H54 (cell line): ENCODE results near the gene DCPS.
"Not testable (repeated sequence)": the region's sequence is repeated elsewhere in the genome, so short reads cannot be mapped to it uniquely, and the experiment has no call there.

Experiments used
- DNase-seq: peaks from one replicate; pipeline ENCODE4 v3.0.0; 2011; ENCODE audit warnings: low spot score, mixed read lengths; ENCODE audit not compliant: insufficient read length
- FAIRE-seq: peaks from 3 replicates; lab custom pipeline; 2011; peaks lifted over from hg19 to GRCh38; lab: Jason Lieb, UNC
- POLR2A ChIP-seq: IDR thresholded peaks from 2 replicates; pipeline ENCODE4 v1.6.1; 2011; ENCODE audit warnings: low read depth, mild to moderate bottlenecking, low read length

The DCPS gene

DNA sequence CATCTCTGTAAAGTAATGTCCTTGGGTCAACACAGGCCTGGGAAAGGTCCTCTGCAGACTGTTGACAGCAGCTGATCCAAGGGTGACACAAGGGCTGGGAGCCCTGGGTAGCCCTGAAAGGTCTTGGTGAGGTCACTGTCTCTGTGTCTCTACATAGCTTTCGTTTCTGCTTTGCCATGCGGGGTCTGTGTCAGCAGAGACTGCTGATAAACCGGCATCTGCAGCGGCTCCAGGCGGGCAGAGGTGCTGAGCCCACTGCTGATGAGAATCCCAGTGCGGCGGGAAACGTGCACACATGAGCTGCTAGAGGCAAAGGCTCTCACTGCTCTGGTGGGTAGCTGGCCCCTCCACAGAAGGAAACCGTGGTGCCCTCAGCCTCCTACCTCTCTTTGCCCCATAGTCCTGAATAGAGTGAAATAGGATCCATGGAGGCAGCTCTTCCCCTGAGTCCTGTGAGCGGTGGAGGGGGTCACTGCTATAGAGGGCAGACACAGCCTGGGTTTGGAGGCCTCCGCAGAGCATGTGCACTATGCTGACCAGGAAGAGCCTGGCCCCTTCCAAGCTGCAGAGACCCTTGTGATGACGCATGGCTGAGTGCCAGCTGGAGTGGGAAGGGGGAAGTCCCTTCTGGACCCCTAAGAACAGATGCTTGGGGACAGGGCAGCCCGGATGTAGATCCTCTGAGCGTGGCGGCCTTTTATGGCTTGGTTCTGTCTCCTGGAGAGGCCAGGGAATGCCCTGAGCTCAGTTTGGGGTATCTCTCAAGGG lies 33.8 kb downstream of the DCPS start:
- no peak for TF ChIP-seq POLR2A
- no peak for FAIRE-seq

DNA sequence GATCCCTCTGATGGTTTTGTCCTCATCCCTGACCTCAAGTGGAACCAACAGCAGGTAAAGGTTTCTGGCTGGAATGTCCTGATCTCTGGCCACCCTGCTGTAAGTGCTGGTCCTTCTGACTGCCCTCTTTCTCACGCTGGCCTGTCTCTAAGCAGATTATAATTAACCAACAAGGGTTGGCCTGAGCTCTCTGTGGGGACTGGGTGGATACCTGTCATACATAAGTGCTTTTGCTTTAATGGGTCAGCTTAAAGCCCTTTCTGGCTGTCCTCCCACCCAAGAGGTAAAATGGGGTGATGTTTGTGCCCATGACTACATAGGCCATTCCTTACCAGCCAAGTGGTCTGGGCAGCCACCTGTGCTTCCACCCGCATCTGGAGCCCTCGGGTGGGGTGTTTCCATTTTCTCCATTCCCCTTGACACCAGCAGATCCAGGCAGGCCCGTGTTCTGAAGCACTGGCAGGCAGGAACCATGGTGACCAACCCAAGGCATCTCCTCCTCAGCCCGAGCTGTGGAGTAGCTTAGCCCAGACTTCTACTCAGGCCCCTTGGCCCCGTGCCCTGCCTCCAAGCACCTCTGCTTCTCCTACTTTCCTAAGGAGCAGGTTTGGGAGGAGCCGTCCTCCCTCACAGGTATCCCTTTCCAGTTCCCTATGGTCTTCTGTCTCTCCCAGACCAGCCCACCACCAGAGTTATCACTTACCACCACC lies 34.6 kb downstream of the DCPS start:
- DNase-seq: no peak
- FAIRE-seq: no peak
- no peak for TF ChIP-seq POLR2A

More for the DNA sequence above, 33.8 kb downstream of the DCPS start:
- no peak for DNase-seq

DNA sequence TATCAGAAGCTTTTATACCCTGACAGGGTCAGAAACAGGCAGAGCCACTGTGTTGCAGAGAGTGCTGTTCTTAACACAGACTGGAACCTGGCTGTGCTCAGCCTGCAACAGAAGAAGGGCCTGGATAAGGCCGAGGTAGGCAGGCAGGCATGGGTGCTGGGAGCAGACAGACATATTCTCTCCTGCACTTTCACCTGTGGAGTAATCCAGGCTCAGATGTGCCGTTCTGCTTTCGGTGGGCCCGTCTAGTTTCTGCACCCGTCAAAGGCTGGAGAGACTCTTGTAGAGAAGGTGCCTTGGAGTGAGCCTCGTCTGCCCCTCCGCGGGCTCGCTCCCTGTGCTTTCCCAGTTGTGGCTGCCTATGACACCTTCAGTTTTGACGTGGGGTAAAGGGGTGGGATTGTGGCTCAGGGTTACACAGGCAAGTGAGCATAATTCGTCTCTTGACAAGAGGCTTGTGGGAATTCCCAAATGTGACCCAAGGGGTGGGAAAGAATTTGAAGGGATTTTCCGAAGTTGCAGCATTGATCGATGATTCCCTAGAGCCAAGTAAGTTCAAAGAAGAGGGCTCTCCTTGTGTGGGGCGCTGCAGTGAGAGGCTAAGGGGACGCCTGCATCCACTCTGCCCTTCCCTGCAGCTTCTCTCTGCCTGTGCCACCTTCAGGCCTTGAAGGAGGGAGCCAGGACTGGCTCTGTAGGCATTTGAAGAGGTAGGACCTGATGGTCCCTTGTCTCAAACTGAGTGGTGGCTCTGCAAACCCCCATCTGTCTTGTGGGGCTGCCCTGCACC lies 35.4 kb downstream of the DCPS start:
- DNase-seq (no peak), FAIRE-seq (no peak)

DNA sequence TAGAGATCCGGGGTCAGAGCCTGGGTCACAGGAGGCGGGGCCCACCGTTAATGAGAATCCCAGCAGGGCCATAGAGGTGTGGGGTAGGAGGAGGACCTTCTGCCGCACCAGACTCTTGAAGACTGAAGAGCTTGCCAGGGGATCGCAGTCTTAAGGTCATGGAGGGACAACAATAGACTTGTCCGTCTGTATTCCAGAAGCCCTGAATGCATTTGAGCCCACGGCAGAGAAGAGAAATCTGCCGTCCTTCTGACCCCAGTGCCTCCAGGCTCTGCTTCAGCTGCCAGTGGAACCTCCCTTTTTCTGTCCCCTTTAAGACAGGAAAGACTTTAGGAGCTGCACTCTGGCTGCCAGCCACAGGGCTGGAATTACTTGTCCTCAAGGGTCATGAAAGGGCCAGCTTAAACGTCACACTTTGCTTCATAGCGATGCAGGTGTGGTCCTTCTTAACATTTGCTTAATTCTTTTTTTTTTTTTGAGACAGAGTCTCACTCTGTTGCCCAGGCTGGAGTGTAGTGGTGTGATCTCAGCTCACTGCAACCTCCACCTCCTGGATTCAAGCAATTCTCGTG lies 36.1 kb downstream of the DCPS start:
- FAIRE-seq (no peak), DNase-seq (no peak)
- TF ChIP-seq POLR2A: no peak

More for the DNA sequence above, 35.4 kb downstream of the DCPS start:
- no peak for TF ChIP-seq POLR2A

DNA sequence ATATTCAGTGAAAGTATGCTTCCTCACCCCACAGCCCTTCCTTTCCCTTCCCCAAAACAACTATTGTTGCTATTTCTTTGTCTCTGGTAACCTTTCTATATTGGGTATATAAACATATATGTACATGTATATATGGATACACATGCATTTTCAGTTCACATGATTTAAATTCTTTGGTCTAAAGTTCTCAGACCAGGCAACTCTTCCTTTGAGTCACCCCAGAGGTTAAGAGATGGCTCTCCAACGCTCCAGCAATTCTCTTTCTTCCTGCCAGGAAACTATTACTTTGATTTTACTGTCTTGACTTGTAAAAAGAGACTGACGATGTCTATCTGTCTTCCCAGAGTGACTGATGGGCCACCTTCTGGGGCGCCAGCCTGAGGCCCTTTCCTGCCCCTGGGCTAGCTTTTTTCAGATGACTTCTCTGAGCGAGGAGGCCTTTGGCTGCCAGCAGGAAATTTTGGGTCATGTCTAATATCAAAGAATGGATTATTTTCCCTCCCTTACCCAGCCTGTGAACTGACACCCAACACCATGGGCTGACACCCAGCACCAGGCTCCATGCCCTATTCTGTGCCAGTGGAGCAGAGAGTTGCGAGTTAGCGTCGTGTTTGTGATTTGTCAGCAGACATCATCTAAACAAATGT lies 37.2 kb downstream of the DCPS start:
- FAIRE-seq: no peak
- TF ChIP-seq POLR2A: no peak
- DNase-seq: no peak

DNA sequence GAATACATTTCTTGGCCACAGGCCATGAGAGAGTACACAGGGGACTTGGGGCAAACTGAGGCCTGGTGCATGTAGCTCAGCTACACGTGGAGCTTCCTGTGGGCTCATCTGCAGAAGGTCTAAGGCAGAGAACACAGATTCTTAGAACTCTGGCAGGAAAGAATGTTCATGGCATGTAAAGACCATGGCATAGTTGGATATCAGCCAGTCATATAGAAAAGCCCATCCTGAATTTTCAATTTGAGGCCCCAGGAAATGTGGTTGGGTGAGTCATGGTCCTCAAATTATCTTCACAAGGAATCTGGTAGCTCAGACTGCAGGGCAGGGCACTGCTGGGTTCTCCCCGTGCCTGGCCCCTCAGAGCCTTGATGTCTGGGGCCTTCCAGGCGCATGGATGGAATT lies 37.9 kb downstream of the DCPS start:
- no peak for TF ChIP-seq POLR2A
- DNase-seq: peak; percentile 33
- FAIRE-seq: peak; percentile 84

DNA sequence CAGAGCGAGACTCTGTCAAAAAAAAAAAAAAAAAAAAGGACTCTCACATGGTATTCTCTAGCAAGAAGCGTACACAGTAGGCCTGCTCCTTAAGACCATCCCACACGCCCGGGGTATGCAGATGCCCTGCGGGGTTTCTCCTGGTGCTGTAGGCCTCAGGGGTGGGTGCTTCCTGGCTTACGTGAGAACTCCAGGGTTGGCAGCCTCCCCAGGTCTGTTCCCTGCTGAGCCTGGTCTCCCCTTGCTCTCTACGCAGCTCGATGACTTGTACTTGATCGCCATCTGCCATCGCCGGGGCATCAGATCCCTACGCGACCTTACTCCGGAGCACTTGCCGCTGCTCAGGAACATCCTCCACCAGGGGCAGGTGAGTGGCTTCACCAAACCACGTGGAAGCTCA lies 39.2 kb downstream of the DCPS start:
- DNase-seq (no peak), FAIRE-seq (no peak)
- TF ChIP-seq POLR2A: no peak

DNA sequence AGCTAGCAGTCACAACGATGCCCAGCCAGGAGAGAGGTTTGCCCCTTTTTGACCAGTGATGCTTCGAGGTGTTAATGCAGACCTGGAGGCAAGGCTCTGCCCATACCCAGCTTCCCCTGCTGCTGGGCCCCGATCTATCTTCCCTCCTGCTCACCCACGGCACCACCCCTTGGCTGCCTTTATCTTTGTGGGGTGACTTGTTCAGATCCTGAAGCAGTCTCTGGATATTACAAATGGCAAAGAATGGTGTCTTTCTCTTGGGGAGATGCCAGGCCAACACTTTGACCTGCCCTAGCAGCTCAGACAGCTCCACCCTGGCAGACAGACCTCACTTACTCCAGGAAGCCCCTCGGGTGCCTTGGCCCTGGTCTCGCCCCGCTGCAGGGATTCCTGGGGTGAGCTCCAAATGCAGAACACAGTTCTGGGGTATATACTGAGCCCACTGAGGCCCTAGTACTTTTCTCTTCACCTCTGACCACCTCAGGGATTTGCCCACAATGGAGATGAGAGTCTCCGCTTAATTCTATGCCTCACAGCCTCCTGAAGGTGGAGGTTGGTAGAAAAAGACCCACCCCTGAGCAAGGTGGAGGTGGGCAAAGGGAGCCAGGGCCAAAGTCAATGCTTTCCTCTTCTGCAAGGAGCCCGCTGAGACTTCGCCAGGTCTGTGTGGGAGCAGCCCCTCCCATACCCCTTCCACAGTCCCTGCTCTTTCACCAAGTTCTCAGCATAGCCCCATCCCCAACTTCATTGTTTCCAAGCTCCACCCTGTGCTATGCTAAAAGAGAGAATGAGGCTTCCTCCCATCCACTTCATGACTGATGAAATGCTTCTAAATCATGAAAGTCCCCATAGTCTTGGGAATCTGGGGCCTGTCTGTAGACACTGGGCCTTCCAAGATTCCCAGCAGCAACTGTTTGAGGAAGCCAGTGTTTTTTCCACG lies 40.6 kb downstream of the DCPS start:
- TF ChIP-seq POLR2A: no peak
- FAIRE-seq (no peak), DNase-seq (no peak)

DNA sequence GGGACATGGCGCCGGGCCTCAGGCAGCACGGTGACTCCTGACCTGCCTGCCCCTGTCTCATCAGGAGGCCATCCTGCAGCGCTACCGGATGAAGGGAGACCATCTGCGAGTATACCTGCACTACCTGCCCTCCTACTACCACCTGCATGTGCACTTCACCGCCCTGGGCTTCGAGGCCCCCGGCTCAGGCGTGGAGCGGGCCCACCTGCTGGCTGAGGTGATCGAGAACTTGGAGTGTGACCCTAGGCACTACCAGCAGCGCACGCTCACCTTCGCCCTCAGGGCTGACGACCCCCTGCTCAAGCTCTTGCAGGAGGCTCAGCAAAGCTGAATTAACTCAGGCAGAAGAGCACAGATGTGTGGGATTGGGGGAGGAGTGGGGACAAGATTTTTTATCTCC lies 41.4 kb downstream of the DCPS start:
- no peak for TF ChIP-seq POLR2A
- FAIRE-seq (no peak), DNase-seq (no peak)

DNA sequence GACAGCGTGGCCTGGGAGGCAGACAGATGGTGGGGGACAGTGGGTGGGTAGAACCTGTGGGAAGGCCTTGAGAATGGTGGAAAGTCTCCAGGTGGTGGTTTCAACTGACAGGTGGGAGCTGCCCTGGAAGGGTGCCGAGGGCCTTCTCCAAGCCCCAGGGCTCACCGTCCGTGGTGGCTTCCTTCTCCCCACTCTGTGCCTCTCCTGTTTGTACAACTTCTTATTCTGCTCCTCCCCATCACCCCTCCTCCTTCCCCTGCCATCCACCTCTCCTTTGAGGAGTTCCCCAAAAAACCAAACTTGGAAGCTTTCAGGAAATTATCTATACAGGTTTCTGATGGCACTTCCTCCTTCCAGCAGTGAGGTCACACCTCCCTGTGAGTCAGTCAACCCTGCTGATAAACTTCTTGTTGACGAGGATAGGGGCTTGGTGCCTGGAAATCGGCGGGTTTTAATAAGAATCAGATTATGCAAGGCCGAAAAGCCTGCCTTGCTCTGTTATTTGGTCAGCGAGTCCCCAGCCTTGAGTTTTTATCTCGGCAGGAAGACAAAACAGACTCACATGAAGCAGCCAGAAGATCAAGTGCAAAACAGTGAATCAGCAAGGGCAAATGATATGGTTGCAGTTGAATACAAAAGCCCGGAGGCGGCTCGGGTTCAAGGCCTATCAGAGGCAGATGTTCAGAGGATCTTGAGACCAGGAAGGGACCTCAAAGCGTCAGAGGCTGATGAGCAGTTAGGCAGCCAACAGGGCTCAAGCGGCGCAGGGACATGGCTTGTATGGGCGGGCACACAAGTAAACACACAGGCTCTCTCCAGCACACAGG lies 42.1 kb downstream of the DCPS start:
- DNase-seq: no peak
- TF ChIP-seq POLR2A: no peak
- FAIRE-seq: no peak

DNA sequence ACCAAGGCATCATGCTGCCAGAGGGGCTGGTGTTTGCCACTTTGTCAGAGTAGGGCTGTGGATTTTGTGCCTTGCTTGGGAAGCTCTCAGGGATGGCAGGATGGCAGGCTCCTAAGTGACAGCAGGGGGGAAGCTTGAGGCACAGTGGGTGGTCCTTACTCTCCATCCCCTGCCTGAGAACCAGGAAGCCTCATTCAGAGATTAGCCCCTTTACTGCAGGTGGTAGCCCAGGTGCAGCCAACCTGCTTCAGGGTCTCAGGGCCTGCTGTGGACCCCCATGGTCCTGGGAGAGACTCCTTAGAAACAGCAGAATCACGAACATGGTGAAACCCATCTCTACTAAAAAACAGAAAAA lies 42.7 kb downstream of the DCPS start:
- no peak for TF ChIP-seq POLR2A
- DNase-seq: no peak
- no peak for FAIRE-seq

DNA sequence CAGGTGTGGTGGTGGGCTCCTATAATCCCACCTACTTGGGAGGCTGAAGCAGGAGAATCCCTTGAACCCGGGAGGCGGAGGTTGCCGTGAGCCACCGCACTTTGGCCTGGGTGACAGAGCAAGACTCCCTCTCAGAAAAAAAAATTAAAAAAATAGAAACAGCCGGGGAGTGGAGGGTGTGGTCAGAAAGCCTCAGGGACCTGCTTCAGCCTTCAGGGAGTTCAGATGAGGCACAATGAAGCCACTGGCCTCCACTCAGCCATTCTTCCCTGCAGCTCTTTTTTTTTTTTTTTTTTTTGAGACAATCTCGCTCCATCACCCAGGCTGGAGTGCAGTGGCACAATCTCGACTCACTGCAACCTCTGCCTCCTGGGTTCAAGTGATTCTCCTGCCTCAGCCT lies 43.1 kb downstream of the DCPS start:
- not testable (repeated sequence) for DNase-seq, FAIRE-seq
